Smooth muscle cell (in vitro differentiated cells): ENCODE results near the gene STX12. TPM values are rescaled to one million over a fixed set of nuclear protein-coding genes. Genes with fewer than 3 reads are reported as not detected.

Experiments
- DNase-seq: peaks from one replicate; lab custom pipeline; 2025; ENCODE audit not compliant: unreplicated experiment; lab: John Stamatoyannopoulos, UW
- H2AFZ ChIP-seq: fragments of 200-600 bp; sonication (generic); 2 replicates; pipeline ENCODE4 v1.6.0; 2016; ENCODE audit warnings: antibody characterized with exemption, low read depth, mild to moderate bottlenecking
- H3F3A ChIP-seq: fragments of 200-600 bp; sonication (generic); 2 replicates; pipeline ENCODE4 v1.6.0; 2017; ENCODE audit warnings: antibody characterized with exemption, low read depth
- H3K27ac ChIP-seq: fragments of 200-600 bp; sonication (generic); 2 replicates; pipeline ENCODE4 v1.5.1; 2016; ENCODE audit warnings: low read depth, mild to moderate bottlenecking
- H3K27me3 ChIP-seq: fragments of 200-600 bp; sonication (generic); 2 replicates; pipeline ENCODE4 v1.6.1; 2016; ENCODE audit warnings: low read depth, mild to moderate bottlenecking
- H3K36me3 ChIP-seq: fragments of 200-600 bp; sonication (generic); 2 replicates; pipeline ENCODE4 v1.5.1; 2016; ENCODE audit warnings: low read depth
- H3K4me1 ChIP-seq: fragments of 200-600 bp; sonication (generic); 2 replicates; pipeline ENCODE4 v1.5.1; 2016; ENCODE audit warnings: low read depth
- H3K4me2 ChIP-seq: fragments of 200-600 bp; sonication (generic); 2 replicates; pipeline ENCODE4 v1.6.0; 2016; ENCODE audit warnings: mild to moderate bottlenecking
- H3K4me3 ChIP-seq: fragments of 200-600 bp; sonication (generic); 2 replicates; pipeline ENCODE4 v1.5.1; 2016; ENCODE audit warnings: mild to moderate bottlenecking
- H3K79me2 ChIP-seq: fragments of 200-600 bp; sonication (generic); 2 replicates; pipeline ENCODE4 v1.6.0; 2016; ENCODE audit warnings: low read depth, mild to moderate bottlenecking
- H3K9ac ChIP-seq: fragments of 200-600 bp; sonication (generic); 2 replicates; pipeline ENCODE4 v1.6.0; 2016; ENCODE audit warnings: low read depth
- H3K9me3 ChIP-seq: fragments of 200-600 bp; sonication (generic); replicated peaks from 2 replicates; pipeline ENCODE4 v1.5.1; 2016; ENCODE audit warnings: low read depth
- H4K20me1 ChIP-seq: fragments of 200-600 bp; sonication (generic); 2 replicates; pipeline ENCODE4 v1.6.0; 2016; ENCODE audit warnings: low read depth
- CTCF ChIP-seq: fragments of 200-600 bp; sonication (generic); IDR thresholded peaks from 2 replicates; pipeline ENCODE4 v1.5.1; 2017; ENCODE audit warnings: borderline replicate concordance, mild to moderate bottlenecking, antibody characterized with exemption; ENCODE audit not compliant: insufficient read depth, poor library complexity, severe bottlenecking
- whole genome bisulfite sequencing: methylation state at CpG from one replicate; pipeline ENCODE4 v1.1.7; 2016; ENCODE audit warnings: low lambda C conversion rate; 5-methylcytosine and 5-hydroxymethylcytosine counted together
- polyA plus RNA-seq: library from polyadenylated mRNA; unstranded; fragments of >200 nt; fragmentation: Nextera tagmentation; extraction: Ambion mirVana; gene quantifications from 2 replicates; pipeline ENCODE4 v1.2.1, GENCODE V29; 2016
- total RNA-seq: library from RNA; depleted of rRNA; stranded (reverse); fragments of >200 nt; gene quantifications from 2 replicates; pipeline ENCODE4 v1.2.3, GENCODE V29; 2014

Gene STX12
- total and polyA plus RNA-seq, 2 experiments from 2014 or later = 20.6 to 50.7 TPM

- H3K36me3 ChIP-seq = no peaks in the 10 kb centered on the region
- no peak overlapping the region for H3K4me3 ChIP-seq
- no peaks in the 10 kb centered on the region for H3K27me3 ChIP-seq
- no peak overlapping the region for H2AFZ ChIP-seq
- H3K9ac ChIP-seq = no peak overlapping the region
- no peaks in the 10 kb centered on the region for H3K79me2 ChIP-seq
- no peaks in the 10 kb centered on the region for H4K20me1 ChIP-seq
- no peak overlapping the region for H3K27ac ChIP-seq
- DNase-seq = no peak
- H3K4me2 ChIP-seq = no peak overlapping the region
- WGBS = 91% methylated on average over 14 of the region's 14 CpGs
- H3K9me3 ChIP-seq = no peaks in the 10 kb centered on the region
- H3F3A ChIP-seq = no peaks in the 10 kb centered on the region
- H3K4me1 ChIP-seq = peaks cover 3% of the 10 kb centered on the region
- TF ChIP-seq CTCF = no peak
These were observed 86.0 kb downstream of the STX12 start for GRCh38 chr1:27858949-27859576.

GRCh38 chr1:27861436-27861835, 88.4 kb downstream of the STX12 start:
- H3K4me2 ChIP-seq = no peak overlapping the region
- H4K20me1 ChIP-seq = no peaks in the 10 kb centered on the region
- no peak overlapping the region for H2AFZ ChIP-seq
- no peak for DNase-seq
- H3K27ac ChIP-seq = no peak overlapping the region
- H3K4me1 ChIP-seq = peaks cover 3% of the 10 kb centered on the region
- no peak for TF ChIP-seq CTCF
- no peaks in the 10 kb centered on the region for H3K9me3 ChIP-seq
- no peaks in the 10 kb centered on the region for H3K27me3 ChIP-seq
- no peak overlapping the region for H3K9ac ChIP-seq
- H3F3A ChIP-seq = no peaks in the 10 kb centered on the region
- H3K4me3 ChIP-seq = no peak overlapping the region
- WGBS = 82% methylated on average over 10 of the region's 10 CpGs
- H3K36me3 ChIP-seq = no peaks in the 10 kb centered on the region
- H3K79me2 ChIP-seq = no peaks in the 10 kb centered on the region

- Histone ChIP-seq H3K79me2 (no peaks in the 10 kb centered on the region), H3K27ac (no peak overlapping the region), H3K4me3 (no peak overlapping the region), H4K20me1 (no peaks in the 10 kb centered on the region), H3K9me3 (no peaks in the 10 kb centered on the region), H3K27me3 (no peaks in the 10 kb centered on the region), H2AFZ (no peak overlapping the region), H3K4me2 (no peak overlapping the region), H3K9ac (no peak overlapping the region), H3F3A (no peaks in the 10 kb centered on the region), H3K4me1 (peaks cover 3% of the 10 kb centered on the region), H3K36me3 (no peaks in the 10 kb centered on the region)
- no peak for TF ChIP-seq CTCF
- WGBS = 96% methylated on average over 3 of the region's 3 CpGs
- no peak for DNase-seq
These were observed 89.0 kb downstream of the STX12 start for GRCh38 chr1:27862004-27862403.
